LNCaP clone FGC (cell line): ENCODE results near the gene TMEM114.
A peak's percentile ranks its signal among the peaks of the same experiment; 100 is the strongest.

Source experiments
- DNase-seq: peaks from one replicate; pipeline ENCODE4 v3.0.0-alpha.2; 2011; ENCODE audit warnings: low read depth
- H3K4me3 ChIP-seq: 2 replicates; pipeline ENCODE4 v1.5.1; 2011; ENCODE audit warnings: mild to moderate bottlenecking, low read depth, low read length, control low read depth
- CTCF ChIP-seq: IDR thresholded peaks from 2 replicates; pipeline ENCODE4 v1.5.1; 2012; ENCODE audit warnings: mild to moderate bottlenecking; ENCODE audit not compliant: control insufficient read depth, insufficient read depth; ENCODE audit errors: extremely low read depth

Gene TMEM114

GRCh38 chr16:8622315-8622656 is 32.0 kb upstream of the TMEM114 start:
- no peak for DNase-seq
- peak overlapping the region; percentile 83 for H3K4me3 ChIP-seq
- TF ChIP-seq CTCF: no peak

GRCh38 chr16:8621572-8622314 is 31.4 kb upstream of the TMEM114 start, which contains the start of gene METTL22:
TSS of gene METTL22 (plus strand) at chr16:8621698. CDS start at chr16:8625666, 3,968 bp downstream.
- no peak for TF ChIP-seq CTCF
- peak within 1 kb of the TSS; percentile 83 for H3K4me3 ChIP-seq
- peak; percentile 17 for DNase-seq

GRCh38 chr16:8621222-8621571 is 30.9 kb upstream of the TMEM114 start:
- peak overlapping the region; percentile 83 for H3K4me3 ChIP-seq
- TF ChIP-seq CTCF: no peak
- no peak for DNase-seq

GRCh38 chr16:8620535-8620934 is 30.2 kb upstream of the TMEM114 start:
- H3K4me3 ChIP-seq: no peak overlapping the region
- no peak for TF ChIP-seq CTCF
- no peak for DNase-seq

- no peak overlapping the region for H3K4me3 ChIP-seq
- no peak for DNase-seq
- no peak for TF ChIP-seq CTCF
Observed at GRCh38 chr16:8619671-8620370, 29.5 kb upstream of the TMEM114 start.

- no peak overlapping the region for H3K4me3 ChIP-seq
- no peak for DNase-seq
- no peak for TF ChIP-seq CTCF
Observed at GRCh38 chr16:8614435-8615029, 24.2 kb upstream of the TMEM114 start.
